ENCODE data around the gene EP400.

- TF ChIP-seq POLR2A (IDR thresholded peaks at IDR 0.05), result no peak
- TF ChIP-seq, protein P1, sequence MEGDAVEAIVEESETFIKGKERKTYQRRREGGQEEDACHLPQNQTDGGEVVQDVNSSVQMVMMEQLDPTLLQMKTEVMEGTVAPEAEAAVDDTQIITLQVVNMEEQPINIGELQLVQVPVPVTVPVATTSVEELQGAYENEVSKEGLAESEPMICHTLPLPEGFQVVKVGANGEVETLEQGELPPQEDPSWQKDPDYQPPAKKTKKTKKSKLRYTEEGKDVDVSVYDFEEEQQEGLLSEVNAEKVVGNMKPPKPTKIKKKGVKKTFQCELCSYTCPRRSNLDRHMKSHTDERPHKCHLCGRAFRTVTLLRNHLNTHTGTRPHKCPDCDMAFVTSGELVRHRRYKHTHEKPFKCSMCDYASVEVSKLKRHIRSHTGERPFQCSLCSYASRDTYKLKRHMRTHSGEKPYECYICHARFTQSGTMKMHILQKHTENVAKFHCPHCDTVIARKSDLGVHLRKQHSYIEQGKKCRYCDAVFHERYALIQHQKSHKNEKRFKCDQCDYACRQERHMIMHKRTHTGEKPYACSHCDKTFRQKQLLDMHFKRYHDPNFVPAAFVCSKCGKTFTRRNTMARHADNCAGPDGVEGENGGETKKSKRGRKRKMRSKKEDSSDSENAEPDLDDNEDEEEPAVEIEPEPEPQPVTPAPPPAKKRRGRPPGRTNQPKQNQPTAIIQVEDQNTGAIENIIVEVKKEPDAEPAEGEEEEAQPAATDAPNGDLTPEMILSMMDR (IDR thresholded peaks at IDR 0.05), result no peak
These were observed 130.0 kb downstream of the EP400 start for GRCh38 chr12:132079695-132080094.

Data from upper lobe of left lung (tissue), 4 donors.